Sigmoid colon (tissue), 7 donors: ENCODE results near the gene MPP1. TPM values are rescaled to one million over a fixed set of nuclear protein-coding genes. Genes with fewer than 3 reads are reported as not detected.

ENCODE experiments used
- DNase-seq: peaks from one replicate; pipeline ENCODE4 v3.0.0-alpha.2; 2019
- H3K27ac ChIP-seq, 4 donors: fragments of 200-600 bp; sonication (generic); one replicate each; pipeline ENCODE4 v1.5.1; 2016 to 2019; ENCODE audit warnings: mild to moderate bottlenecking in 1 of 4
- H3K27me3 ChIP-seq, 3 donors: fragments of 200-600 bp; sonication (generic); one replicate each; pipeline ENCODE4 v1.5.1; 2019; ENCODE audit warnings: mild to moderate bottlenecking in 1 of 3
- H3K36me3 ChIP-seq, 4 donors: fragments of 200-600 bp; sonication (generic); one replicate each; pipeline ENCODE4 v1.5.1; 2016 to 2019
- H3K4me1 ChIP-seq, 4 donors: fragments of 200-600 bp; sonication (generic); one replicate each; pipeline ENCODE4 v1.5.1; 2017 to 2019
- H3K4me3 ChIP-seq, 4 donors: fragments of 200-600 bp; sonication (generic); one replicate each; pipeline ENCODE4 v1.5.1; 2017 to 2019; ENCODE audit warnings: mild to moderate bottlenecking in 2 of 4, moderate library complexity in 1 of 4
- H3K9me3 ChIP-seq, 4 donors: fragments of 200-600 bp in 3 of 4; sonication (generic) in 3 of 4; one replicate each; pipeline versions ENCODE4 v1.5.1 to v1.6.1; 2013 to 2019
- EP300 ChIP-seq, 4 donors: sonication (generic); formaldehyde crosslinking; IDR thresholded peaks; one replicate each; pipeline ENCODE4 v1.6.1; 2017; ENCODE audit warnings: antibody characterized with exemption in 4 of 4
- POLR2A ChIP-seq, 2 donors: fragments of 450-650 bp; IDR thresholded peaks; one replicate each; pipeline ENCODE4 v1.6.1; 2016; ENCODE audit warnings: antibody characterized with exemption in 2 of 2, mild to moderate bottlenecking in 2 of 2, moderate library complexity in 2 of 2
- POLR2AphosphoS5 ChIP-seq, 4 donors: sonication (generic); formaldehyde crosslinking; IDR thresholded peaks; one replicate each; pipeline ENCODE4 v1.6.1; 2017; ENCODE audit warnings: antibody characterized with exemption in 4 of 4
- WGBS, 2 donors: extraction: QIAGEN DNeasy Blood & Tissue Kit; methylation state at CpG; one replicate each; pipeline ENCODE4 v1.1.7; 2013; 5-methylcytosine and 5-hydroxymethylcytosine counted together
- intact Hi-C: fragments of 100-400 bp; cut with DNase I; formaldehyde crosslinking; loops from one replicate; pipeline ENCODE4 v1.15.1; 2023
- polyA plus RNA-seq, 3 donors: library from polyadenylated mRNA; stranded (reverse); fragments of 200-250 nt; gene quantifications; one replicate each; pipeline ENCODE4 v1.2.3, GENCODE V29; 2013
- total RNA-seq, 4 donors: library from RNA; depleted of rRNA; stranded (reverse); fragments of >200 nt; gene quantifications; one replicate each; pipeline ENCODE4 v1.1.0, GENCODE V29; 2016
- TF ChIP-seq, protein P1 (sequence below), 4 experiments: fragments of 450-650 bp in 3 of 4; fragments of 200-600 bp in 1 of 4; IDR thresholded peaks; one replicate each; pipeline ENCODE4 v1.5.1; 2016 to 2019; ENCODE audit warnings: antibody characterized with exemption in 4 of 4, mild to moderate bottlenecking in 3 of 4, moderate library complexity in 2 of 4
- donor health status: healthy with polysubstance abuse.
- donor health status: Bipolar disorder and iron deficiency.
- donor health status: healthy.

Gene MPP1
- total and polyA plus RNA-seq, 7 donors = 16.4 to 36.7 (median 27.2) TPM

DNA sequence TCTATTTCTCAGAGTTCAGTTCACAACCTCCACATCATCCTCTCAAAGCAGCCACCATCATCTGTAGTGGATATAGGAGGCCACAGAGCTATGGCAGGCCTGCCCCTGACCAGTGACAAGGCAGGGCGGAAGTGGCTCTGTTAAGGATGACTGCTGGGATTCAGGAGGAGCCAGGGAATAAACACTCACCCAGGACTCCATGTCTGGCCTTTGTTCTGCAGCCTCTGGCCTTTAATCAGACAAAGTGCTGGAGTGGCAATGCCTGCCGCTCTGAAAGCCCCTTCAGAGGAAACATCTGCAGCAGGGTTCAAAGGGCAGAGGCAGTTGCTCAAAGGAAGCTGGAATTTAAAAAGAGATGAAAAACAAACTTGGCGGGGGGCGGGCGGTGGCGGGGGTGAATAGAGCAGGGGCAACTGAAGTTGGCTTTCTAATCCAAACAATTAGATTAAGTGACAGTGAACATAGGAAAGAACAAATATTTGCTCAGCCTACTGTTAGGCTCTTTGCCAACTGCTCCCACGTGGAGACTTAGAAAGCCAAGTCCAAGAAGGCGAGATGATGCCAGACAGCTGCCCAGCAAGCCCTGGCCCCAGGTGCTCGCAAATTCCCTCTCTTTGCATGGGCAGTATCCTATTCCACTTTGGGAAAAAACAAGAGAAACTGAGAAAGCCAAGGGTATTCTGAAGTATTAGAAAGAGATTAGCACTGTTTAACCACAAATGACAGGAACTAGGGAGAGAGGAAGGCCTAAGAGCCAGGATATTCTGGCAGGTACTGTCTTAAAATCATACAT, 5.5 kb downstream of the MPP1 start:
- Histone ChIP-seq H3K4me3 (no peak overlapping the region), H3K4me1 (peaks cover 0 to 31% (median 14%) of the 10 kb centered on the region in 4 donors), H3K9me3 (no peaks in the 10 kb centered on the region), H3K36me3 (no peaks in the 10 kb centered on the region), H3K27ac (peak overlapping the region; percentile 17 to 67 (median 44)), H3K27me3 (no peaks in the 10 kb centered on the region)
- TF ChIP-seq POLR2A (IDR thresholded peaks at IDR 0.05) (no peak), EP300 (IDR thresholded peaks at IDR 0.05) (no peak), POLR2AphosphoS5 (IDR thresholded peaks at IDR 0.05) (no peak)
- TF ChIP-seq, protein P1, sequence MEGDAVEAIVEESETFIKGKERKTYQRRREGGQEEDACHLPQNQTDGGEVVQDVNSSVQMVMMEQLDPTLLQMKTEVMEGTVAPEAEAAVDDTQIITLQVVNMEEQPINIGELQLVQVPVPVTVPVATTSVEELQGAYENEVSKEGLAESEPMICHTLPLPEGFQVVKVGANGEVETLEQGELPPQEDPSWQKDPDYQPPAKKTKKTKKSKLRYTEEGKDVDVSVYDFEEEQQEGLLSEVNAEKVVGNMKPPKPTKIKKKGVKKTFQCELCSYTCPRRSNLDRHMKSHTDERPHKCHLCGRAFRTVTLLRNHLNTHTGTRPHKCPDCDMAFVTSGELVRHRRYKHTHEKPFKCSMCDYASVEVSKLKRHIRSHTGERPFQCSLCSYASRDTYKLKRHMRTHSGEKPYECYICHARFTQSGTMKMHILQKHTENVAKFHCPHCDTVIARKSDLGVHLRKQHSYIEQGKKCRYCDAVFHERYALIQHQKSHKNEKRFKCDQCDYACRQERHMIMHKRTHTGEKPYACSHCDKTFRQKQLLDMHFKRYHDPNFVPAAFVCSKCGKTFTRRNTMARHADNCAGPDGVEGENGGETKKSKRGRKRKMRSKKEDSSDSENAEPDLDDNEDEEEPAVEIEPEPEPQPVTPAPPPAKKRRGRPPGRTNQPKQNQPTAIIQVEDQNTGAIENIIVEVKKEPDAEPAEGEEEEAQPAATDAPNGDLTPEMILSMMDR (IDR thresholded peaks at IDR 0.05) = no peak
- WGBS, 2 donors = 14 to 34% methylated on average over 9 of the region's 9 CpGs
- intact Hi-C loops = loop anchor here (2.0 to 5.0 kb wide), 2 partner anchors 37 to 73 kb away; partner anchors contain the start of gene DKC1
- DNase-seq = no peak

DNA sequence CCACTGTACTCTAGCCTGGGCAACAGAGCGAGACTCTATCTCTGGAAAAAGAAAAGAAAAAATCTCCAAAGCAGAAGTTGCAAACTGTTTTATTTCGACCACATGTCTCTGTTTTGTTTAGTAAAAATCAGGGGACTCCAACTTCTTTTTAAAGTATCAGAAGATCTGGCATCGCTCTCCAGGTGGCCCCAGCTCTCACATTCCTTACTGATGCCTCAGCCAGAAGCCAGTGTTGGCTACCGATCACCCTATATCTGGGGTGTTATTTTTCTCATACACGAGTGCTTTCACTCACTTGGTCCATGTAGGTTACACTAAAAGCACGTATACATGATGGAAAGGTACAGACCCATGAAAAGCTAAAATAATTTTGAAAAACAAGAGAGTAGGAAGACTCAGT, 8.3 kb downstream of the MPP1 start:
- no peaks in the 10 kb centered on the region for H3K36me3 ChIP-seq
- 78 to 89% methylated on average over 6 of the region's 6 CpGs for whole genome bisulfite sequencing, 2 donors
- TF ChIP-seq, protein P1 (IDR thresholded peaks at IDR 0.05) = no peak
- no peak for TF ChIP-seq POLR2A (IDR thresholded peaks at IDR 0.05)
- TF ChIP-seq EP300 (IDR thresholded peaks at IDR 0.05) = no peak
- TF ChIP-seq POLR2AphosphoS5 (IDR thresholded peaks at IDR 0.05) = no peak
- H3K4me1 ChIP-seq = peaks cover 0 to 23% (median 12%) of the 10 kb centered on the region in 4 donors
- no peak overlapping the region for H3K27ac ChIP-seq
- no peak overlapping the region for H3K4me3 ChIP-seq
- intact Hi-C loops = no loop called here
- no peaks in the 10 kb centered on the region for H3K9me3 ChIP-seq
- no peaks in the 10 kb centered on the region for H3K27me3 ChIP-seq
- DNase-seq = no peak

DNA sequence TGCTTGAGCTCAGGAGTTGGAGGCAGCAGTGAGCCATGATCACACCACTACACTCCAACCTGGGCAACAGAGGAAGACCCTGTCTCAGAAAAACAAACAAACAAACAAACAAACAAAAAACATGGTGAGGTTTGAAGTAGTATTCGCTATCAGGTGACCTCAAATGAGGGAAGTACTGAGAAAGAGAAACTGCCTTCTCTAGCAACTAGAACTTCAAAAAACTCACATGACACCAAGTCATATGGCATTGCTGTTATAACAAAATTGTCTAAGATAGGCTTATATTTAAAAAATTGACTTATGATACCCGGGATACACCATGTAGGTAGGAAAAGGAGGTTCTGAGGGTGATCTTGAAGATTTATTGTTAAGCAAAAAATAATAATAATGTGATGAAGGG, 10.3 kb downstream of the MPP1 start:
- Histone ChIP-seq H3K27ac (no peak overlapping the region), H3K9me3 (no peaks in the 10 kb centered on the region), H3K36me3 (no peaks in the 10 kb centered on the region), H3K4me3 (no peak overlapping the region), H3K27me3 (no peaks in the 10 kb centered on the region), H3K4me1 (peaks cover 0 to 18% (median 7%) of the 10 kb centered on the region in 4 donors)
- WGBS, 2 donors = 81 to 83% methylated on average over 2 of the region's 2 CpGs
- intact Hi-C loops = no loop called here
- DNase-seq = no peak
- TF ChIP-seq POLR2A (IDR thresholded peaks at IDR 0.05) (no peak), EP300 (IDR thresholded peaks at IDR 0.05) (no peak), POLR2AphosphoS5 (IDR thresholded peaks at IDR 0.05) (no peak)
- TF ChIP-seq, protein P1 (IDR thresholded peaks at IDR 0.05) = no peak

DNA sequence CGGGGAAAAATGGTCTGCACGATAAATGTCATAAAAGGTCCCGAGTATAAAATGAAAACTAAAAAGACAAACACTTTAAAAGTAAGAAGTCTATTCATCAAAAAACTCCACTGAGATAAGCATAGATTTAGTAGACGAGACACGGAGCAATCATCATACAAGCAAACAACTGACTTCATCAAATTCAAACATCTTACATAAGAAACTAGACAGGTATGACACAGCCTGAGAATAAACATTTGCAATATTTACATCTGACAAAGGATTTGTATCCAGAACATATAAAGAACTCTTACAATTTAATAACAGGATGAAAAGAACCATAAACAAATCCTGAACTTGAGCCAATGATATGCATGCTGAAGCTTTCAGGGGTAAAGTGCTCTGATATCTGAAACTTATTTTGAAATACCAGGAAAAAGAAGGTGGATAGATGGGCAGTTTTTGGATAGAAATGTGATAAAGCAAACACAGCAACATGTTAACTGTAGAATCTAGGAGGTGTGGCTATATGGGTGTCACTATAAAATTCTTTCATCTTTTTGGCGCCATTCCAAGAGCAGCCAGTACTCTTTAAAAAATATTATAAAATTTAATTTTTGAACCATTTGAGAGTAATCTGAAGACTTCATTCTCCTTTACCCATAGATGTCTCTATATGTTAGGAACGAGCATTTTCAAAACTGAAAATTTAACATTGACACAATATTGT, 12.0 kb downstream of the MPP1 start:
- no peak for TF ChIP-seq POLR2A (IDR thresholded peaks at IDR 0.05)
- Histone ChIP-seq H3K9me3 (no peaks in the 10 kb centered on the region), H3K36me3 (no peaks in the 10 kb centered on the region), H3K4me3 (no peak overlapping the region), H3K27me3 (no peaks in the 10 kb centered on the region), H3K27ac (no peak overlapping the region), H3K4me1 (peaks cover 0 to 7% (median 0%) of the 10 kb centered on the region in 4 donors)
- WGBS, 2 donors = 26 to 77% methylated on average over 7 of the region's 7 CpGs
- no peak for DNase-seq
- intact Hi-C loops = no loop called here

DNA sequence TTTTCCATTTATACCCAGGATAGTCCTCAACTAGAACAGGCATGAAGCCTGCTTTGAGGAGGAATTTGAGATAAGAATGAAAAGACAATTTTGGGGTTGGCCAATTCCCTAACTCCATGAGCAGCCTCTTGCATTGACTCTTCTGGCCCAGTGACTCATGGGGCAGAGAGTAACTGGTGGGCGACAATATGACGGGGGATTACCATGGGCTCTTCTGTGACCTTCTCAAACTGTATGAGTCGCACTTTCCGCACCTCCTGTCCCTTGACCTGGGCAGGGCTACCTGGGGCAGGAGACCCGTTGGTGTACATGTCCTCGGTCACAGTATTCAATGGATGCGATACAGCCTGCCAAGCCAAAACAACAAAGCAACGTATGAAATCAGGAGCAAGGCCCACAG, 13.3 kb downstream of the MPP1 start:
- intact Hi-C loops = no loop called here
- peaks cover 0 to 4% (median 0%) of the 10 kb centered on the region in 4 donors for H3K4me1 ChIP-seq
- no peaks in the 10 kb centered on the region for H3K27me3 ChIP-seq
- no peak for DNase-seq
- no peaks in the 10 kb centered on the region for H3K9me3 ChIP-seq
- no peak overlapping the region for H3K27ac ChIP-seq
- H3K36me3 ChIP-seq = no peaks in the 10 kb centered on the region
- WGBS, 2 donors = 92 to 93% methylated on average over 8 of the region's 8 CpGs
- TF ChIP-seq EP300 (IDR thresholded peaks at IDR 0.05) = no peak
- no peak overlapping the region for H3K4me3 ChIP-seq
